Fibroblast of lung (primary cell): Measurements from ENCODE around the gene TSR3. TPM values are rescaled to one million over a fixed set of nuclear protein-coding genes. Genes with fewer than 3 reads are reported as not detected.

Source experiments
- DNase-seq, 2 donors: peaks; one replicate each; pipeline versions ENCODE4 v3.0.0 to v3.0.0-alpha.2; 2010; ENCODE audit warnings: low read depth in 2 of 2
- H2AFZ ChIP-seq: 2 replicates; pipeline ENCODE4 v1.5.1; 2012; ENCODE audit warnings: low read length, control low read depth, inconsistent platforms
- H3K27ac ChIP-seq: 2 replicates; pipeline ENCODE4 v1.5.1; 2011; ENCODE audit warnings: low read length, control low read depth; ENCODE audit not compliant: insufficient read depth
- H3K27me3 ChIP-seq: 2 replicates; pipeline ENCODE4 v1.5.1; 2011; ENCODE audit warnings: mild to moderate bottlenecking, low read length; ENCODE audit not compliant: control insufficient read depth, insufficient read depth
- H3K36me3 ChIP-seq: 2 replicates; pipeline ENCODE4 v1.5.1; 2011; ENCODE audit warnings: low read length; ENCODE audit not compliant: control insufficient read depth, insufficient read depth
- H3K4me1 ChIP-seq: 2 replicates; pipeline ENCODE4 v1.5.1; 2011; ENCODE audit warnings: low read length; ENCODE audit not compliant: control insufficient read depth, insufficient read depth; ENCODE audit errors: extremely low read depth
- H3K4me2 ChIP-seq: 2 replicates; pipeline ENCODE4 v1.5.1; 2011; ENCODE audit warnings: low read length, control low read depth; ENCODE audit not compliant: insufficient read depth; ENCODE audit errors: extremely low read depth
- H3K4me3 ChIP-seq, 4 experiments: fragments of 200-600 bp in 1 of 4; sonication (generic) in 1 of 4; replicated peaks in 1 of 4; 2 replicates each; pipeline ENCODE4 v1.5.1; 2011 to 2016; ENCODE audit warnings: low read length in 4 of 4, low read depth in 3 of 4, mild to moderate bottlenecking in 3 of 4, control low read depth in 2 of 4, inconsistent platforms in 1 of 4, mixed read lengths in 1 of 4; ENCODE audit not compliant: insufficient read depth in 1 of 4; ENCODE audit errors: control extremely low read depth in 1 of 4
- H3K79me2 ChIP-seq: 2 replicates; pipeline ENCODE4 v1.5.1; 2012; ENCODE audit warnings: mild to moderate bottlenecking, low read length, inconsistent platforms; ENCODE audit not compliant: control insufficient read depth, insufficient read depth
- H3K9ac ChIP-seq: 2 replicates; pipeline ENCODE4 v1.5.1; 2011; ENCODE audit warnings: mild to moderate bottlenecking, low read length, control low read depth; ENCODE audit not compliant: insufficient read depth
- H3K9me3 ChIP-seq: 2 replicates; pipeline ENCODE4 v1.5.1; 2012; ENCODE audit warnings: low read depth, low read length; ENCODE audit not compliant: control insufficient read depth, insufficient read depth
- H4K20me1 ChIP-seq: 2 replicates; pipeline ENCODE4 v1.5.1; 2011; ENCODE audit warnings: low read length; ENCODE audit not compliant: control insufficient read depth, insufficient read depth; ENCODE audit errors: extremely low read depth
- CTCF ChIP-seq, 2 donors: IDR thresholded peaks in 1 of 2; conservative IDR thresholded peaks in 1 of 2; 1 replicate in 1 of 2; 2 replicates in 1 of 2; pipeline ENCODE4 v1.5.1; 2011 to 2012; ENCODE audit warnings: low read length in 2 of 2, control low read depth in 1 of 2, inconsistent platforms in 1 of 2, low read depth in 1 of 2, mild to moderate bottlenecking in 1 of 2
- EZH2 ChIP-seq: IDR thresholded peaks from 2 replicates; pipeline ENCODE4 v1.5.1; 2012; ENCODE audit warnings: low read length, control low read depth, mild to moderate bottlenecking; ENCODE audit errors: missing control alignments
- polyA plus RNA-seq, 2 donors: library from polyadenylated mRNA; depleted of rRNA in 1 of 2; stranded (reverse) in 1 of 2; unstranded in 1 of 2; fragments of >200 nt; gene quantifications; 2 replicates each; pipeline ENCODE4 v1.2.1, GENCODE V29; 2011 to 2012; ENCODE audit warnings: missing spikeins in 1 of 2
- total RNA-seq: library from RNA; depleted of rRNA; stranded (reverse); fragments of >200 nt; gene quantifications from 2 replicates; pipeline ENCODE4 v1.2.1, GENCODE V29; 2014

The TSR3 gene
- total and polyA plus RNA-seq, 2 donors (not counting 1 experiment from before 2014, with no cell fraction given): 36.2 to 77.6 TPM

GRCh38 chr16:1367486-1368174 lies 16.0 kb upstream of the TSR3 start:
- Histone ChIP-seq H3K27me3 (no peaks in the 10 kb centered on the region), H3K79me2 (no peaks in the 10 kb centered on the region), H2AFZ (no peak overlapping the region), H3K4me2 (no peak overlapping the region), H3K36me3 (peaks cover 21% of the 10 kb centered on the region), H3K9ac (no peak overlapping the region), H4K20me1 (no peaks in the 10 kb centered on the region), H3K27ac (no peak overlapping the region), H3K9me3 (no peaks in the 10 kb centered on the region), H3K4me3 (no peak overlapping the region), H3K4me1 (no peaks in the 10 kb centered on the region)
- TF ChIP-seq CTCF (conservative IDR thresholded peaks at IDR 0.05 in 1 of 2, IDR thresholded peaks at IDR 0.05 in 1 of 2; ENCODE audit: low read depth in 1 of 2, low read length in 2 of 2): no peak
- TF ChIP-seq EZH2: no peak
- DNase-seq: no peak

- H3K9me3 ChIP-seq: no peaks in the 10 kb centered on the region
- no peak overlapping the region for H3K27ac ChIP-seq
- TF ChIP-seq EZH2 (no peak), CTCF (conservative IDR thresholded peaks at IDR 0.05 in 1 of 2, IDR thresholded peaks at IDR 0.05 in 1 of 2; ENCODE audit: low read depth in 1 of 2, low read length in 2 of 2) (no peak)
- H2AFZ ChIP-seq: no peak overlapping the region
- DNase-seq: no peak
- no peak overlapping the region for H3K4me3 ChIP-seq
- no peaks in the 10 kb centered on the region for H3K27me3 ChIP-seq
- peaks cover 25% of the 10 kb centered on the region for H3K36me3 ChIP-seq
- H3K79me2 ChIP-seq: no peaks in the 10 kb centered on the region
- no peaks in the 10 kb centered on the region for H4K20me1 ChIP-seq
- H3K4me2 ChIP-seq: no peak overlapping the region
- H3K9ac ChIP-seq: no peak overlapping the region
- H3K4me1 ChIP-seq: no peaks in the 10 kb centered on the region
These were observed 15.1 kb upstream of the TSR3 start for GRCh38 chr16:1366712-1367299.

GRCh38 chr16:1366060-1366711 lies 14.5 kb upstream of the TSR3 start:
- H3K36me3 ChIP-seq: peaks cover 26% of the 10 kb centered on the region
- no peaks in the 10 kb centered on the region for H3K4me1 ChIP-seq

More at GRCh38 chr16:1366060-1366711, 14.5 kb upstream of the TSR3 start:
- no peak for DNase-seq
- TF ChIP-seq CTCF (conservative IDR thresholded peaks at IDR 0.05 in 1 of 2, IDR thresholded peaks at IDR 0.05 in 1 of 2; ENCODE audit: low read depth in 1 of 2, low read length in 2 of 2) (no peak), EZH2 (no peak)
- no peaks in the 10 kb centered on the region for H3K9me3 ChIP-seq
- no peaks in the 10 kb centered on the region for H3K27me3 ChIP-seq
- H3K27ac ChIP-seq: no peak overlapping the region
- H3K9ac ChIP-seq: no peak overlapping the region
- H4K20me1 ChIP-seq: no peaks in the 10 kb centered on the region
- no peaks in the 10 kb centered on the region for H3K79me2 ChIP-seq
- no peak overlapping the region for H2AFZ ChIP-seq
- H3K4me3 ChIP-seq: no peak overlapping the region
- H3K4me2 ChIP-seq: no peak overlapping the region
